Panc1 (cell line): ENCODE measurements around the gene ATP6V0A4. TPM values are rescaled to one million over a fixed set of nuclear protein-coding genes. Genes with fewer than 3 reads are reported as not detected.

ENCODE experiments used
- ATAC-seq: fragments of 200-7000 bp; cut with Tn5 transposase; 2 replicates; pipeline ENCODE4 v1.9.1; 2020; ENCODE audit warnings: mild to moderate bottlenecking, moderate library complexity
- BruUV-seq: library from RNA; stranded (reverse); fragments of 400-500 nt; replicated peaks from 2 replicates; lab custom pipeline; 2021; lab: Mats Ljungman, UMichigan
- CTCF ChIA-PET: fragments of 300-600 bp; sonication (Branson Sonifier 250); formaldehyde crosslinking; loops from one replicate; lab custom pipeline; 2022; ENCODE audit warnings: antibody characterized with exemption; lab: Charles Lee
- POLR2A ChIA-PET: fragments of 300-600 bp; sonication (Branson Sonifier 250); formaldehyde crosslinking; loops from one replicate; lab custom pipeline; 2022; ENCODE audit warnings: antibody characterized with exemption; lab: Charles Lee
- DNase-seq: peaks from one replicate; pipeline ENCODE4 v3.0.0-alpha.2; 2010; ENCODE audit warnings: low read depth, low spot score
- H3K27ac ChIP-seq: 2 replicates; pipeline ENCODE4 v1.5.1; 2011; ENCODE audit warnings: mild to moderate bottlenecking, low read length, inconsistent platforms
- H3K27me3 ChIP-seq: fragments of 200-500 bp; sonication (Bioruptor generic); 2 replicates; pipeline ENCODE4 v1.6.0; 2014; ENCODE audit warnings: low read length, inconsistent platforms; ENCODE audit not compliant: control insufficient read depth, insufficient read depth
- H3K36me3 ChIP-seq: fragments of 200-500 bp; sonication (Bioruptor generic); 2 replicates; pipeline ENCODE4 v1.5.1; 2014; ENCODE audit warnings: inconsistent platforms, mild to moderate bottlenecking, low read length, moderate library complexity; ENCODE audit not compliant: control insufficient read depth, insufficient read depth
- H3K4me1 ChIP-seq: 2 replicates; pipeline ENCODE4 v1.5.1; 2011; ENCODE audit warnings: inconsistent platforms, mild to moderate bottlenecking, low read length, moderate library complexity; ENCODE audit not compliant: control insufficient read depth, insufficient read depth
- H3K4me3 ChIP-seq, 2 experiments: 2 replicates each; pipeline ENCODE4 v1.5.1; 2011 to 2012; ENCODE audit warnings: low read depth in 2 of 2, low read length in 2 of 2, mild to moderate bottlenecking in 2 of 2, inconsistent platforms in 1 of 2, moderate library complexity in 1 of 2
- H3K9me3 ChIP-seq: fragments of 200-500 bp; sonication (Bioruptor generic); 2 replicates; pipeline ENCODE4 v1.5.1; 2014; ENCODE audit warnings: low read depth, mild to moderate bottlenecking, inconsistent platforms, low read length, moderate library complexity; ENCODE audit not compliant: control insufficient read depth, insufficient read depth
- POLR2AphosphoS5 ChIP-seq: IDR thresholded peaks from 2 replicates; pipeline ENCODE4 v1.6.1; 2012; ENCODE audit warnings: mild to moderate bottlenecking, low read depth, low read length, moderate library complexity
- SIN3A ChIP-seq: IDR thresholded peaks from 2 replicates; pipeline ENCODE4 v1.6.1; 2012; ENCODE audit warnings: low read depth, mild to moderate bottlenecking, low read length, moderate library complexity, borderline replicate concordance; ENCODE audit not compliant: insufficient read depth
- TCF7L2 ChIP-seq: IDR thresholded peaks from 2 replicates; pipeline ENCODE4 v1.6.1; 2011; ENCODE audit warnings: mild to moderate bottlenecking, low read depth, low read length, inconsistent platforms
- in situ Hi-C: cut with HindIII; loops from 2 replicates; pipeline ENCODE4 v1.10.0; 2016; ENCODE audit warnings: low sequenced_read_pairs, low pct_unique_long_range_greater_than_20kb
- intact Hi-C: fragments of 100-400 bp; cut with micrococcal nuclease; formaldehyde crosslinking; loops from one replicate; pipeline ENCODE4 v1.10.0; 2022; ENCODE audit not compliant: unreplicated experiment
- total RNA-seq: library from RNA; stranded (reverse); gene quantifications from one replicate; pipeline ENCODE4 v1.2.1, GENCODE V29; 2021; ENCODE audit not compliant: unreplicated experiment
- TF ChIP-seq, protein P1 (sequence below), 2 experiments: IDR thresholded peaks; 2 replicates each; pipeline ENCODE4 v1.6.1; 2011 to 2012; ENCODE audit warnings: low read depth in 2 of 2, control low read depth in 1 of 2, low read length in 1 of 2, mild to moderate bottlenecking in 1 of 2, moderate library complexity in 1 of 2; ENCODE audit not compliant: insufficient read depth in 1 of 2
- TF ChIP-seq, protein P2 (sequence below): fragments of 450-650 bp; IDR thresholded peaks from 2 replicates; pipeline ENCODE4 v1.5.1; 2017; ENCODE audit warnings: mild to moderate bottlenecking

ATP6V0A4 gene
- total RNA-seq, 1 experiment from 2014 or later = 0.15 TPM

DNA sequence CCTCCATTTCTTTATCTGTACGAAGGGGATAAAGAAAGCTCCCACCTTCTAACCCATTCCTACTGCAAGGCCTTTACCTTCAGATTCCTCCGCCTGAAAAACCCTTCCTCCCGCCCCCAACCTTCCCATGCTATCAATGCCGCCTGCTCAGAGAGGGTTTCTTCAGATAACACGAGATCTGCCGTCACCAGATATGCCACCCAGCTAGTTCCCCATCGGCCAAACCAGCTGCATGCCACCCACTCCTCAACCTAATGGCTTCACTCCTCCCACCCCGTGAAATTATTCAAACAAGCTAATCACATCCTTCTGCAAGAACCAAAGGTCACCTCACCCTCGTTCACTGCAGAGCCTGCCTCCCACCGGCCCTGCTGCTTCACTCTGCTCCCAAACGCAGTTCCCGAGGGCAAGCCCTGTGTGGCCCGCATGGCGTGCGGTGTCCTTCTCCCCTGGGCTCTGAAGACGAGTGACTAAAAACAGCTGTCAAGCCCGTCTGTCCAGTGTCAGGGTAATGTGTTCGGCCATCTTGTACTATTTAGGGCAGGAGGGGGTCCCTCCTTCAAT is 47.0 kb downstream of the ATP6V0A4 start:
- peaks cover 8% of the 10 kb centered on the region for H3K4me1 ChIP-seq
- DNase-seq (no peak), ATAC-seq (no peak)
- intact Hi-C loops = no loop called here
- H3K27me3 ChIP-seq = no peaks in the 10 kb centered on the region
- TF ChIP-seq TCF7L2 (no peak), POLR2AphosphoS5 (no peak), SIN3A (no peak)
- TF ChIP-seq, protein P1, sequence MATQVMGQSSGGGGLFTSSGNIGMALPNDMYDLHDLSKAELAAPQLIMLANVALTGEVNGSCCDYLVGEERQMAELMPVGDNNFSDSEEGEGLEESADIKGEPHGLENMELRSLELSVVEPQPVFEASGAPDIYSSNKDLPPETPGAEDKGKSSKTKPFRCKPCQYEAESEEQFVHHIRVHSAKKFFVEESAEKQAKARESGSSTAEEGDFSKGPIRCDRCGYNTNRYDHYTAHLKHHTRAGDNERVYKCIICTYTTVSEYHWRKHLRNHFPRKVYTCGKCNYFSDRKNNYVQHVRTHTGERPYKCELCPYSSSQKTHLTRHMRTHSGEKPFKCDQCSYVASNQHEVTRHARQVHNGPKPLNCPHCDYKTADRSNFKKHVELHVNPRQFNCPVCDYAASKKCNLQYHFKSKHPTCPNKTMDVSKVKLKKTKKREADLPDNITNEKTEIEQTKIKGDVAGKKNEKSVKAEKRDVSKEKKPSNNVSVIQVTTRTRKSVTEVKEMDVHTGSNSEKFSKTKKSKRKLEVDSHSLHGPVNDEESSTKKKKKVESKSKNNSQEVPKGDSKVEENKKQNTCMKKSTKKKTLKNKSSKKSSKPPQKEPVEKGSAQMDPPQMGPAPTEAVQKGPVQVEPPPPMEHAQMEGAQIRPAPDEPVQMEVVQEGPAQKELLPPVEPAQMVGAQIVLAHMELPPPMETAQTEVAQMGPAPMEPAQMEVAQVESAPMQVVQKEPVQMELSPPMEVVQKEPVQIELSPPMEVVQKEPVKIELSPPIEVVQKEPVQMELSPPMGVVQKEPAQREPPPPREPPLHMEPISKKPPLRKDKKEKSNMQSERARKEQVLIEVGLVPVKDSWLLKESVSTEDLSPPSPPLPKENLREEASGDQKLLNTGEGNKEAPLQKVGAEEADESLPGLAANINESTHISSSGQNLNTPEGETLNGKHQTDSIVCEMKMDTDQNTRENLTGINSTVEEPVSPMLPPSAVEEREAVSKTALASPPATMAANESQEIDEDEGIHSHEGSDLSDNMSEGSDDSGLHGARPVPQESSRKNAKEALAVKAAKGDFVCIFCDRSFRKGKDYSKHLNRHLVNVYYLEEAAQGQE (IDR thresholded peaks at IDR 0.05; ENCODE audit: insufficient read depth in 1 of 2, low read depth in 2 of 2, low read length in 1 of 2) = no peak
- TF ChIP-seq, protein P2, sequence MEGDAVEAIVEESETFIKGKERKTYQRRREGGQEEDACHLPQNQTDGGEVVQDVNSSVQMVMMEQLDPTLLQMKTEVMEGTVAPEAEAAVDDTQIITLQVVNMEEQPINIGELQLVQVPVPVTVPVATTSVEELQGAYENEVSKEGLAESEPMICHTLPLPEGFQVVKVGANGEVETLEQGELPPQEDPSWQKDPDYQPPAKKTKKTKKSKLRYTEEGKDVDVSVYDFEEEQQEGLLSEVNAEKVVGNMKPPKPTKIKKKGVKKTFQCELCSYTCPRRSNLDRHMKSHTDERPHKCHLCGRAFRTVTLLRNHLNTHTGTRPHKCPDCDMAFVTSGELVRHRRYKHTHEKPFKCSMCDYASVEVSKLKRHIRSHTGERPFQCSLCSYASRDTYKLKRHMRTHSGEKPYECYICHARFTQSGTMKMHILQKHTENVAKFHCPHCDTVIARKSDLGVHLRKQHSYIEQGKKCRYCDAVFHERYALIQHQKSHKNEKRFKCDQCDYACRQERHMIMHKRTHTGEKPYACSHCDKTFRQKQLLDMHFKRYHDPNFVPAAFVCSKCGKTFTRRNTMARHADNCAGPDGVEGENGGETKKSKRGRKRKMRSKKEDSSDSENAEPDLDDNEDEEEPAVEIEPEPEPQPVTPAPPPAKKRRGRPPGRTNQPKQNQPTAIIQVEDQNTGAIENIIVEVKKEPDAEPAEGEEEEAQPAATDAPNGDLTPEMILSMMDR = no peak
- H3K9me3 ChIP-seq = no peaks in the 10 kb centered on the region
- POLR2A ChIA-PET = no interaction called here
- in situ Hi-C loops = no loop called here
- CTCF ChIA-PET = no interaction called here
- no TSS peak for BruUV-seq
- H3K36me3 ChIP-seq = no peaks in the 10 kb centered on the region
- H3K4me3 ChIP-seq = no peak overlapping the region
- H3K27ac ChIP-seq = no peak overlapping the region

DNA sequence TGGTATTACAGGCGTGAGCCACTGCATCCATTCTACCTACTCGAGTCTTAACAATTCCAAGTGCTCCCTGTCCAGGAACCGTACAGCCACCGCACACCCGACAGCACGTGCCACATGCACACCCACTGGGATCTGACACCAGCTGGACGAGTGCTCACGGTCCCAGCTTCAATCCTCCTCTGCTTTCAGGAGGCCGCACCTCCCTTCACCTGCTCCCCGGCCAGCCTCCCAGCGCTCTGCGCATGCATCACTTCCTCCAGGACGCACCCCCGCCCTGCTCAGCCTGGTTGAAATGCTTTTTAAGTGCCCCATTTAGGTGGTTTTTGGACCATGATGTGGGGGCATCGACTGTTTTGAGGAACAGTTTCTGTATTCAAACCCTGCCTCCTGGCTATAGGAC is 47.5 kb downstream of the ATP6V0A4 start:
- no peak overlapping the region for H3K27ac ChIP-seq
- ChIA-PET CTCF (no interaction called here), POLR2A (no interaction called here)
- TF ChIP-seq, protein P2 = no peak
- TF ChIP-seq TCF7L2 (no peak), POLR2AphosphoS5 (no peak), SIN3A (no peak)
- TF ChIP-seq, protein P1 (IDR thresholded peaks at IDR 0.05; ENCODE audit: insufficient read depth in 1 of 2, low read depth in 2 of 2, low read length in 1 of 2) = no peak
- H3K4me1 ChIP-seq = peaks cover 8% of the 10 kb centered on the region
- in situ Hi-C loops (no loop called here), intact Hi-C loops (no loop called here)
- H3K4me3 ChIP-seq = no peak overlapping the region
- no peaks in the 10 kb centered on the region for H3K36me3 ChIP-seq
- BruUV-seq = no TSS peak
- H3K27me3 ChIP-seq = no peaks in the 10 kb centered on the region
- ATAC-seq = no peak
- no peaks in the 10 kb centered on the region for H3K9me3 ChIP-seq
- no peak for DNase-seq
